Mucosa of descending colon (tissue), 3 donors: ENCODE results near the gene ARHGAP26. TPM values are rescaled to one million over a fixed set of nuclear protein-coding genes. Genes with fewer than 3 reads are reported as not detected.

Experiments
- ATAC-seq: fragments of 200-7000 bp; cut with Tn5 transposase; one replicate; pipeline ENCODE4 v1.9.1; 2020; ENCODE audit warnings: mild to moderate bottlenecking, moderate library complexity
- DNase-seq, 3 donors: peaks; one replicate each; pipeline ENCODE4 v3.0.0-alpha.2; 2020
- H3K36me3 ChIP-seq: fragments of 200-600 bp; one replicate; pipeline ENCODE4 v1.8.0; 2021; ENCODE audit warnings: low read depth, mild to moderate bottlenecking
- H3K4me1 ChIP-seq: fragments of 200-600 bp; one replicate; pipeline ENCODE4 v1.8.0; 2021; ENCODE audit warnings: low read depth, mild to moderate bottlenecking
- H3K4me3 ChIP-seq: fragments of 200-600 bp; one replicate; pipeline ENCODE4 v1.8.0; 2021; ENCODE audit warnings: mild to moderate bottlenecking
- H3K9me3 ChIP-seq: fragments of 200-600 bp; one replicate; pipeline ENCODE4 v1.8.0; 2021; ENCODE audit warnings: mild to moderate bottlenecking
- intact Hi-C, 2 donors: fragments of 100-400 bp; cut with DNase I in 1 of 2; cut with micrococcal nuclease in 1 of 2; formaldehyde crosslinking; loops; one replicate each; pipeline versions ENCODE4 v1.11.0 to v1.11.1; 2022; cut with DNase I, micrococcal nuclease
- total RNA-seq, 3 donors: library from RNA; stranded (reverse); fragmentation: NEBNext Ultra II Directional in 2 of 3; extraction: Animal tissue kit (Norgen Biotek cat#: 25700) in 2 of 3; gene quantifications; one replicate each; pipeline versions ENCODE4 v1.2.1 to v1.2.4, GENCODE V29; 2021 to 2023
- TF ChIP-seq, protein P1 (sequence below): fragments of 200-600 bp; IDR thresholded peaks from one replicate; pipeline ENCODE4 v1.8.0; 2022; ENCODE audit warnings: antibody characterized with exemption, mild to moderate bottlenecking
- donor health status: DM: no; HTN: no; CAD: no; lungs with moderate emphysema.
- donor health status: DM: no; HTN: no; CAD: no.
- donor health status: DM: no; HTN: yes; CAD: no.

ARHGAP26 gene
- total RNA-seq, 3 donors from 2014 or later: 52.9 to 96.0 (median 67.8) TPM

- Histone ChIP-seq H3K36me3 (no peaks in the 10 kb centered on the region), H3K4me1 (peaks cover 12% of the 10 kb centered on the region), H3K9me3 (no peaks in the 10 kb centered on the region), H3K4me3 (no peak overlapping the region)
- TF ChIP-seq, protein P1, sequence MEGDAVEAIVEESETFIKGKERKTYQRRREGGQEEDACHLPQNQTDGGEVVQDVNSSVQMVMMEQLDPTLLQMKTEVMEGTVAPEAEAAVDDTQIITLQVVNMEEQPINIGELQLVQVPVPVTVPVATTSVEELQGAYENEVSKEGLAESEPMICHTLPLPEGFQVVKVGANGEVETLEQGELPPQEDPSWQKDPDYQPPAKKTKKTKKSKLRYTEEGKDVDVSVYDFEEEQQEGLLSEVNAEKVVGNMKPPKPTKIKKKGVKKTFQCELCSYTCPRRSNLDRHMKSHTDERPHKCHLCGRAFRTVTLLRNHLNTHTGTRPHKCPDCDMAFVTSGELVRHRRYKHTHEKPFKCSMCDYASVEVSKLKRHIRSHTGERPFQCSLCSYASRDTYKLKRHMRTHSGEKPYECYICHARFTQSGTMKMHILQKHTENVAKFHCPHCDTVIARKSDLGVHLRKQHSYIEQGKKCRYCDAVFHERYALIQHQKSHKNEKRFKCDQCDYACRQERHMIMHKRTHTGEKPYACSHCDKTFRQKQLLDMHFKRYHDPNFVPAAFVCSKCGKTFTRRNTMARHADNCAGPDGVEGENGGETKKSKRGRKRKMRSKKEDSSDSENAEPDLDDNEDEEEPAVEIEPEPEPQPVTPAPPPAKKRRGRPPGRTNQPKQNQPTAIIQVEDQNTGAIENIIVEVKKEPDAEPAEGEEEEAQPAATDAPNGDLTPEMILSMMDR: no peak
- intact Hi-C loops: no loop called here
- DNase-seq (no peak), ATAC-seq (no peak)
Observed at GRCh38 chr5:142785206-142785605, 15.0 kb downstream of the ARHGAP26 start.

- no peaks in the 10 kb centered on the region for H3K36me3 ChIP-seq
- TF ChIP-seq, protein P1: no peak
- DNase-seq: no peak
- no peak overlapping the region for H3K4me3 ChIP-seq
- peaks cover 4% of the 10 kb centered on the region for H3K4me1 ChIP-seq
- intact Hi-C loops: no loop called here
- ATAC-seq: no peak
- no peaks in the 10 kb centered on the region for H3K9me3 ChIP-seq
Observed at GRCh38 chr5:142789206-142789605, 19.0 kb downstream of the ARHGAP26 start.

DNA sequence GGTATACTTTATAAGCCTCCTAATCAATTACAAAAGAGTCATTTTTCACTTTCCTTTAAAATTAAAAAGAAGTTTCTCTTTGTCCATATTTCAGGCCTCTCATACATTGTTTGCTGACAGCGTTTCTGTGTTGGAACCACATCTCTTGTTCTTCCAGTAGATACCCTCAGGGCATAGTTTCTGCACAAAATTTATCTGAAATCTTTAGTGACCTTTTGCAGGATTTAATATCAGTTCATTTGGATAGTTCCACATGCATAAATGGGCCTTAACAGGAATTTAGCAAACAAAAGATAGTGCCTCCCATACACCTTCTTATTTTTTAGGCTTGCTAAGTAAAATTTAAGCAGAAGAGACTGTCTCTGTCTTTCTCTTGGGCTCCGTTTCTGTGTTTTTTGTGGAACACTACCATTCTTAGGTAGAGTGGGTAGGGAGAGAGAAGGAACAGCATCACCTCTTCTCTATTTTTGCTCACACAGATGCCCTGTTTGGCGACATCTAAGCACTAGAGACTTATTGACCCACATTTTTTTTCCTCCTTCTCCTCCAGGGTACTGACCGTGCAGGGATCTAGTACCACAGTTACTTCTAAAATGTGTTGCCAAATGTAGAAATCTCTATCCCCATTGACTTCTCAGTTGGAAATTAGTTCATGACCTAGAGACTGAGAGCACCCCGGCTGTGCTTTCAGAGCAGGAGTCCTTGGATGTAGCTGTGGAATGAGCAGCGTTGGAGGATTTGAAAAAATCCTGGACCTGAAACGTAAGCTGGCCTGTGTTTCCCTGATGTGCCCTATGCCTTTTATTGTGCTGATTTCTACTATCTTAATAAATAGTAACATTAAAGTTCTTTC, 22.1 kb downstream of the ARHGAP26 start:
- intact Hi-C loops: no loop called here
- no peak overlapping the region for H3K4me3 ChIP-seq
- TF ChIP-seq, protein P1: no peak
- no peak for ATAC-seq
- DNase-seq: no peak
- no peaks in the 10 kb centered on the region for H3K36me3 ChIP-seq
- H3K9me3 ChIP-seq: no peaks in the 10 kb centered on the region
- H3K4me1 ChIP-seq: peaks cover 9% of the 10 kb centered on the region

- TF ChIP-seq, protein P1: no peak
- H3K9me3 ChIP-seq: no peaks in the 10 kb centered on the region
- intact Hi-C loops: no loop called here
- no peaks in the 10 kb centered on the region for H3K36me3 ChIP-seq
- H3K4me3 ChIP-seq: no peak overlapping the region
- peaks cover 9% of the 10 kb centered on the region for H3K4me1 ChIP-seq
- DNase-seq: no peak
- no peak for ATAC-seq
Observed at GRCh38 chr5:142792865-142793232, 22.7 kb downstream of the ARHGAP26 start.

DNA sequence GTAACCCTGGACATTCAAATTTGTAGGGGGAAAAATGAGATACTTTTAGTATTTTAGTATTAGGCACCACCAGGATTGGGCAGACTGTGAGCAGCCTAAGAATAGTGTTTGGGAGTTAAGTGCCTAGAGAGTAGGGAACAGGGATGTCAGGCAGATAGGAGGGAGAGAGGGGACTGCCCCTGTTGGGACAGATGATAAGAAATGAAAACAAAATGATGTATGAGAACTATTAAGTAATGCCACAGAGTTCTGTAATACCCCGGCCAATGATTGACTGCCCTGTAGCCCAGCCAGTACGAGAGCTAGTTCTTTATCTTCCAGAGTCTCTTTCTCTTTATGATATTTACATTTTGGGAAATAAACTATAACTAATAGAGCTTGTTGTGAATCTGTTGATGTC, 24.4 kb downstream of the ARHGAP26 start:
- peaks cover 15% of the 10 kb centered on the region for H3K4me1 ChIP-seq
- intact Hi-C loops: no loop called here
- TF ChIP-seq, protein P1: no peak
- no peaks in the 10 kb centered on the region for H3K36me3 ChIP-seq
- H3K9me3 ChIP-seq: no peaks in the 10 kb centered on the region
- ATAC-seq (no peak), DNase-seq (no peak)
- H3K4me3 ChIP-seq: no peak overlapping the region
